A549 (cell line): Measurements from ENCODE around the gene GSK3A. TPM values are rescaled to one million over a fixed set of nuclear protein-coding genes. Genes with fewer than 3 reads are reported as not detected.
A peak's percentile ranks its signal among the peaks of the same experiment; 100 is the strongest.

Source experiments
- ATAC-seq, 2 experiments: fragments of 200-7000 bp in 1 of 2; fragments of >200 bp in 1 of 2; cut with Nextera tagmentation in 1 of 2; cut with Tn5 transposase in 1 of 2; 3 replicates each; pipeline versions ENCODE4 v1.8.0 to v1.9.1; 2018 to 2020; ENCODE audit warnings: mild to moderate bottlenecking in 1 of 2, moderate library complexity in 1 of 2
- CTCF ChIA-PET: fragments of 300-600 bp; sonication (Branson Sonifier 250); formaldehyde crosslinking; extraction: SDS; loops from one replicate; lab custom pipeline; 2021; ENCODE audit warnings: antibody characterized with exemption, inconsistent platforms; lab: Yijun Ruan, JAX
- POLR2A ChIA-PET: fragments of 350-600 bp; formaldehyde crosslinking; extraction: SDS; loops from one replicate; lab custom pipeline; 2021; ENCODE audit warnings: antibody characterized with exemption, inconsistent platforms; lab: Yijun Ruan, JAX
- DNase-seq, 2 experiments: peaks; one replicate each; pipeline versions ENCODE4 v3.0.0 to v3.0.0-alpha.2; 2011 to 2016; ENCODE audit warnings: low read depth in 1 of 2, low spot score in 1 of 2
- FAIRE-seq: peaks from 2 replicates; lab custom pipeline; 2011; peaks lifted over from hg19 to GRCh38; lab: Jason Lieb, UNC
- H3K27ac ChIP-seq, 2 experiments: fragments of >200 bp; sonication (Bioruptor Twin); formaldehyde crosslinking; 3 replicates each; pipeline ENCODE4 v1.5.1; 2016 to 2017
- H3K4me1 ChIP-seq: fragments of >200 bp; sonication (Bioruptor Twin); formaldehyde crosslinking; 3 replicates; pipeline ENCODE4 v1.6.1; 2016
- H3K4me2 ChIP-seq: fragments of >200 bp; sonication (Bioruptor Twin); formaldehyde crosslinking; 3 replicates; pipeline ENCODE4 v1.6.1; 2016
- H3K4me3 ChIP-seq: fragments of >200 bp; sonication (Bioruptor Twin); formaldehyde crosslinking; 3 replicates; pipeline ENCODE4 v1.5.1; 2016
- H3K9me3 ChIP-seq: fragments of >200 bp; sonication (Bioruptor Twin); formaldehyde crosslinking; 3 replicates; pipeline ENCODE4 v1.6.1; 2016
- CHD2 ChIP-seq: fragments of 150-350 bp; IDR thresholded peaks from 2 replicates; pipeline ENCODE4 v1.6.1; 2014; ENCODE audit warnings: low read length; ENCODE audit not compliant: partially characterized antibody
- EHF ChIP-seq: fragments of 250-450 bp; sonication (Bioruptor Pico); IDR thresholded peaks from 2 replicates; pipeline ENCODE4 v1.5.0; 2020; ENCODE audit warnings: mild to moderate bottlenecking
- FOSB ChIP-seq: fragments of 250-450 bp; sonication (Bioruptor Pico); IDR thresholded peaks from 2 replicates; pipeline ENCODE4 v1.5.0; 2020; ENCODE audit warnings: mild to moderate bottlenecking, moderate library complexity
- FOXS1 ChIP-seq: fragments of 250-450 bp; sonication (Bioruptor Pico); IDR thresholded peaks from 2 replicates; pipeline ENCODE4 v1.5.0; 2020; ENCODE audit warnings: mild to moderate bottlenecking, moderate library complexity
- HDAC2 ChIP-seq: fragments of 200-600 bp; sonication (generic); IDR thresholded peaks from 2 replicates; pipeline ENCODE4 v1.6.1; 2016
- HOXA7 ChIP-seq: fragments of 250-450 bp; sonication (Bioruptor Pico); IDR thresholded peaks from 2 replicates; pipeline ENCODE4 v1.5.0; 2020; ENCODE audit warnings: mild to moderate bottlenecking, moderate library complexity
- HOXB13 ChIP-seq: fragments of 250-450 bp; sonication (Bioruptor Pico); IDR thresholded peaks from 2 replicates; pipeline ENCODE4 v1.5.0; 2020; ENCODE audit warnings: low read depth, mild to moderate bottlenecking, moderate library complexity
- JUN ChIP-seq, 2 experiments: fragments of >200 bp; sonication (Bioruptor Twin); formaldehyde crosslinking; IDR thresholded peaks; 2 replicates in 1 of 2; 3 replicates in 1 of 2; pipeline ENCODE4 v1.6.1; 2016 to 2017
- MAFK ChIP-seq: fragments of 450-650 bp; IDR thresholded peaks from 2 replicates; pipeline ENCODE4 v1.6.1; 2014; ENCODE audit not compliant: partially characterized antibody
- NFE2L2 ChIP-seq: fragments of 150-350 bp; conservative IDR thresholded peaks from 2 replicates; pipeline ENCODE4 v1.6.1; 2014; ENCODE audit warnings: low read length
- TP53 ChIP-seq: fragments of 250-450 bp; sonication (Bioruptor Pico); IDR thresholded peaks from 2 replicates; pipeline ENCODE4 v1.5.0; 2021; ENCODE audit warnings: mild to moderate bottlenecking, moderate library complexity
- WGBS: methylation state at CpG from one replicate; pipeline ENCODE4 v1.1.6; 2017; ENCODE audit errors: missing lambda C conversion rate; 5-methylcytosine and 5-hydroxymethylcytosine counted together
- polyA plus RNA-seq, 4 experiments: library from polyadenylated mRNA; depleted of rRNA in 3 of 4; stranded (reverse); fragments of >200 nt; fragmentation: RNase III in 1 of 4; extraction: RNeasy Plus Mini Kit Qiagen cat#74134 plus additional on column Dnase treatment in 1 of 4; gene quantifications; 2 replicates in 3 of 4; 3 replicates in 1 of 4; pipeline ENCODE4 v1.2.3, GENCODE V29; 2011 to 2017
- TF ChIP-seq, protein P1 (sequence below): IDR thresholded peaks from 2 replicates; pipeline ENCODE4 v1.6.1; 2012
- TF ChIP-seq, protein P2 (sequence below): fragments of 250-450 bp; sonication (Bioruptor Pico); IDR thresholded peaks from 2 replicates; pipeline ENCODE4 v1.5.0; 2021; ENCODE audit warnings: mild to moderate bottlenecking, moderate library complexity, borderline replicate concordance
- TF ChIP-seq, protein P3 (sequence below): fragments of 200-600 bp; sonication (generic); IDR thresholded peaks from 2 replicates; pipeline ENCODE4 v1.6.1; 2016; ENCODE audit warnings: antibody characterized with exemption, mild to moderate bottlenecking, moderate library complexity

GSK3A gene
- polyA plus RNA-seq, 2 of the 4 experiments (the other 2 are of a cell fraction): 55.2 to 85.1 TPM

DNA sequence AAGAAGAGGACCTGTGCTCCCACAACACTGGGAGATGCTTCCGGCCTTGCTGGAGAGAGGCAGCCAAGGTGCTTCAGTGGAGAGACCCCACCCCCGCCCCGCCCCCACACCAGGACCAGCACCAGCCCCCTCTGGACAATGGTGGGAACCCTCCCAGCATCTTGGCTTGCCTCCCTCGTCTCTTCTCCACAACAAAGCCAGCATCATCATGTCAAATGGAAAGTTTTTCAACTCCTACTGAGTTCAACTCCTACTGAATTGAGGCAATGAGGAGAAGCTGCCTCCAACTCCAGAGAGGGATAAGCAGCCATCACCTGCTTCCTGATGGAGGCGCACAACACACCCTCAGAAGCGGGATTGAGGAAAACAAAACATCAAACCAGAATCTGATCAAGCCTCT is 37.7 kb downstream of the GSK3A start:
- ATAC-seq (no peak), FAIRE-seq (peak; percentile 23), DNase-seq (no peak)
- Histone ChIP-seq H3K9me3 (no peaks in the 10 kb centered on the region), H3K4me3 (no peak overlapping the region), H3K27ac (no peak overlapping the region), H3K4me1 (peaks cover 23% of the 10 kb centered on the region), H3K4me2 (no peak overlapping the region)
- WGBS: 91% methylated on average over 6 of the region's 6 CpGs
- POLR2A ChIA-PET: interaction anchor here (0.7 kb wide), 1 partner anchor 140 kb away, joined by 8 read pairs; no protein-coding TSS in a partner anchor
- CTCF ChIA-PET: interaction anchor here (1.0 to 13.0 kb wide), 4 partner anchors 21 to 108 kb away, joined by 3 to 136 read pairs (median 31); partner anchors contain the start of gene POU2F2
- TF ChIP-seq EHF (no peak), NFE2L2 (no peak), MAFK (no peak), HOXB13 (CRISPR knock-in tag) (no peak), FOSB (CRISPR knock-in tag) (no peak), JUN (IDR thresholded peaks at IDR 0.05) (no peak), HOXA7 (CRISPR knock-in tag) (no peak), FOXS1 (no peak), CHD2 (no peak)
- TF ChIP-seq, protein P1, sequence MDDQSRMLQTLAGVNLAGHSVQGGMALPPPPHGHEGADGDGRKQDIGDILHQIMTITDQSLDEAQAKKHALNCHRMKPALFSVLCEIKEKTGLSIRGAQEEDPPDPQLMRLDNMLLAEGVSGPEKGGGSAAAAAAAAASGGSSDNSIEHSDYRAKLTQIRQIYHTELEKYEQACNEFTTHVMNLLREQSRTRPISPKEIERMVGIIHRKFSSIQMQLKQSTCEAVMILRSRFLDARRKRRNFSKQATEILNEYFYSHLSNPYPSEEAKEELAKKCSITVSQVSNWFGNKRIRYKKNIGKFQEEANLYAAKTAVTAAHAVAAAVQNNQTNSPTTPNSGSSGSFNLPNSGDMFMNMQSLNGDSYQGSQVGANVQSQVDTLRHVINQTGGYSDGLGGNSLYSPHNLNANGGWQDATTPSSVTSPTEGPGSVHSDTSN: no peak
- TF ChIP-seq, protein P2, sequence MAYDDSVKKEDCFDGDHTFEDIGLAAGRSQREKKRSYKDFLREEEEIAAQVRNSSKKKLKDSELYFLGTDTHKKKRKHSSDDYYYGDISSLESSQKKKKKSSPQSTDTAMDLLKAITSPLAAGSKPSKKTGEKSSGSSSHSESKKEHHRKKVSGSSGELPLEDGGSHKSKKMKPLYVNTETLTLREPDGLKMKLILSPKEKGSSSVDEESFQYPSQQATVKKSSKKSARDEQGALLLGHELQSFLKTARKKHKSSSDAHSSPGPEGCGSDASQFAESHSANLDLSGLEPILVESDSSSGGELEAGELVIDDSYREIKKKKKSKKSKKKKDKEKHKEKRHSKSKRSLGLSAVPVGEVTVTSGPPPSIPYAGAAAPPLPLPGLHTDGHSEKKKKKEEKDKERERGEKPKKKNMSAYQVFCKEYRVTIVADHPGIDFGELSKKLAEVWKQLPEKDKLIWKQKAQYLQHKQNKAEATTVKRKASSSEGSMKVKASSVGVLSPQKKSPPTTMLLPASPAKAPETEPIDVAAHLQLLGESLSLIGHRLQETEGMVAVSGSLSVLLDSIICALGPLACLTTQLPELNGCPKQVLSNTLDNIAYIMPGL: no peak
- TF ChIP-seq, protein P3, sequence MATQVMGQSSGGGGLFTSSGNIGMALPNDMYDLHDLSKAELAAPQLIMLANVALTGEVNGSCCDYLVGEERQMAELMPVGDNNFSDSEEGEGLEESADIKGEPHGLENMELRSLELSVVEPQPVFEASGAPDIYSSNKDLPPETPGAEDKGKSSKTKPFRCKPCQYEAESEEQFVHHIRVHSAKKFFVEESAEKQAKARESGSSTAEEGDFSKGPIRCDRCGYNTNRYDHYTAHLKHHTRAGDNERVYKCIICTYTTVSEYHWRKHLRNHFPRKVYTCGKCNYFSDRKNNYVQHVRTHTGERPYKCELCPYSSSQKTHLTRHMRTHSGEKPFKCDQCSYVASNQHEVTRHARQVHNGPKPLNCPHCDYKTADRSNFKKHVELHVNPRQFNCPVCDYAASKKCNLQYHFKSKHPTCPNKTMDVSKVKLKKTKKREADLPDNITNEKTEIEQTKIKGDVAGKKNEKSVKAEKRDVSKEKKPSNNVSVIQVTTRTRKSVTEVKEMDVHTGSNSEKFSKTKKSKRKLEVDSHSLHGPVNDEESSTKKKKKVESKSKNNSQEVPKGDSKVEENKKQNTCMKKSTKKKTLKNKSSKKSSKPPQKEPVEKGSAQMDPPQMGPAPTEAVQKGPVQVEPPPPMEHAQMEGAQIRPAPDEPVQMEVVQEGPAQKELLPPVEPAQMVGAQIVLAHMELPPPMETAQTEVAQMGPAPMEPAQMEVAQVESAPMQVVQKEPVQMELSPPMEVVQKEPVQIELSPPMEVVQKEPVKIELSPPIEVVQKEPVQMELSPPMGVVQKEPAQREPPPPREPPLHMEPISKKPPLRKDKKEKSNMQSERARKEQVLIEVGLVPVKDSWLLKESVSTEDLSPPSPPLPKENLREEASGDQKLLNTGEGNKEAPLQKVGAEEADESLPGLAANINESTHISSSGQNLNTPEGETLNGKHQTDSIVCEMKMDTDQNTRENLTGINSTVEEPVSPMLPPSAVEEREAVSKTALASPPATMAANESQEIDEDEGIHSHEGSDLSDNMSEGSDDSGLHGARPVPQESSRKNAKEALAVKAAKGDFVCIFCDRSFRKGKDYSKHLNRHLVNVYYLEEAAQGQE: no peak

DNA sequence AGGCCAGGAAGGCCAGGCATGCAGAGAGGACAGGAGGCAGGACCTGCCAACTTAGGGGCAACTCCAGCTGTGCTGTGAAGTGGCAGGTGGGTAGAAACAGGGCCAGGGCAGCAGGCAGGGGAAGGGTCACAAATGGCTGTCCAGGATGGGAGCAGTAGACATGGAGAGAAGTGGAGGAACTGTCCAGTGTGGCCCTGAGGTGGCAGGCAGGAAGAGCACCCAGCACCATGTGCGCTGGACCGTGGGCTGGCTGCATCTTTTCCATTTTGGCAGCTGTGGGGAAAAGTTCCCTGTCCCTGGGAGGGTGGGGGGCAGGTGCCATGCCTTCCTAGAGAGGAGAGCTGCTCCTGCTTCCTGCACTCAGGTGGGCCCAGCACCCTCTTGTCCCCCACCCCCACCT is 38.7 kb downstream of the GSK3A start:
- Histone ChIP-seq H3K4me3 (no peak overlapping the region), H3K4me2 (no peak overlapping the region), H3K27ac (no peak overlapping the region), H3K9me3 (no peaks in the 10 kb centered on the region), H3K4me1 (peaks cover 23% of the 10 kb centered on the region)
- ChIA-PET POLR2A (no interaction called here), CTCF (interaction anchor here (1.2 to 13.0 kb wide), 6 partner anchors 12 to 95 kb away, joined by 4 to 136 read pairs (median 19); partner anchors contain the start of gene POU2F2)
- WGBS: 98% methylated on average over 2 of the region's 2 CpGs
- no peak for TF ChIP-seq TP53 (CRISPR knock-in tag)
- TF ChIP-seq HDAC2: no peak
- TF ChIP-seq, protein P3: peak; percentile 62; the same call in 1 of the 2 replicates
- TF ChIP-seq HOXA7 (CRISPR knock-in tag): no peak
- DNase-seq (no peak), ATAC-seq (no peak), FAIRE-seq (no peak)
